Stimulated activated CD4-positive, alpha-beta T cell treated with anti-CD3 and anti-CD28 coated beads, TNF-alpha, amount 100 ng/mL, for 48 hours (primary cell): ENCODE results near the gene PLAAT2.
"Not testable (repeated sequence)": the region's sequence is repeated elsewhere in the genome, so short reads cannot be mapped to it uniquely, and the experiment has no call there.

Experiments
- DNase-seq, 3 donors: peaks; one replicate each; pipeline ENCODE4 v3.0.0-alpha.2; 2020; ENCODE audit warnings: low read depth in 3 of 3

Gene PLAAT2

DNA sequence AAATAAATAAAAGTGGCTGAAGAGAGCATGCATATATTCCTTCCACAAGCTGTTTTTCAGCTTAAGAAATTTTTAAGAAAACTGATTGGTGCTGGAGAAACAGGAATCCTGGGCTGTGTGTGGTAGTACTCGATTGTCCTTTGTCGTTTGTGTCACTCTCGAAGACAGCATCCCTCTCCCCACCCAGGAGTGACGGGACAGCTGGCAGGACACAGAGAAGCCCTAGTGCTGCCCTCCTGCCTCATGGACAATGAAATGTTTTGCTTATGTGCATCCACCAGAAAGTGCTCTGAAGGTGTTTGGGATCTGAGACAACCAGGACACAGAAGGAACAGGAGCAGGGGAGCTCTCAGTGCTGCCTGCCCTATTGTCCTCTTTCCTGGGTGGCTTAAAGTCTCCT, 13.8 kb downstream of the PLAAT2 start:
- no peak for DNase-seq

DNA sequence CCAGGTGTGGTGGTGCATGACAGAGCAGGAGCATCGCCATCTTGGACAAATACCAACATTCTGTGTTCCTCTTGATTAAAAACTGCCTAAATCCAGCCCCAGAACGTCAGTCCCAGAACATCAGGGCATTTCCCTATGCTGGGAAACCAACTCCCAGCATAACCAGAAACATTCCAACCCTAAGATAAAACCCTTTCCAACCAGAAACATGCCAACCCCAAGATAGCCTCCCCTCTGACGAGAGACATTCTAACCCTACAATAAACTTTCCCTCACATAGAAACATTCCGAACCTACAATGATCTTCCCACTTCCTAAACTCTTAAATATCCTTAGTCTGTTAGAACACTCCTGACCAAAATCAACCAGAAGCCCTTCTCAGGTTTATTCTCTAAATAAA, 15.0 kb downstream of the PLAAT2 start:
- no peak for DNase-seq

- DNase-seq, result no peak
Measured at GRCh38 chr11:63547061-63547460, 16.1 kb downstream of the PLAAT2 start.

- DNase-seq, result no peak
Measured at GRCh38 chr11:63543711-63544110, 19.5 kb downstream of the PLAAT2 start.

DNA sequence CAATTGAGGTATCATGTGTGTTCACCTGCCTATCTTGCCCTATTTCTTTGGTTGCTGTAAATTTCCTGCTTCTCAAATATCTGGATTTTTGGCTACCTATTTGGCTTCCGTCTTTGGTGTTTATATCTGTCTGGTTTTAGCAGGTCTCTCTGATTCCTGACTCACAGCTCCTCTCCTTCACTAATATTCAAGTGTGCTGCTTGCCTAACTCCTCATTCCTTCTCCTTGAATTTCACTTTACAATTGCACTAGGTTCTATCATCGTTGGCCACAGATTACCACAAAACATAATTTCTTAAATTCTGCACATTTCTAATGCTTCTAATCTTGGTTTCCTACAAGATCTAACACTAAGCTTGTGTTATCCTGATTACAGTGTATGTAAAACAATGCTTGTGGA, 20.7 kb downstream of the PLAAT2 start:
- not testable (repeated sequence) for DNase-seq

DNA sequence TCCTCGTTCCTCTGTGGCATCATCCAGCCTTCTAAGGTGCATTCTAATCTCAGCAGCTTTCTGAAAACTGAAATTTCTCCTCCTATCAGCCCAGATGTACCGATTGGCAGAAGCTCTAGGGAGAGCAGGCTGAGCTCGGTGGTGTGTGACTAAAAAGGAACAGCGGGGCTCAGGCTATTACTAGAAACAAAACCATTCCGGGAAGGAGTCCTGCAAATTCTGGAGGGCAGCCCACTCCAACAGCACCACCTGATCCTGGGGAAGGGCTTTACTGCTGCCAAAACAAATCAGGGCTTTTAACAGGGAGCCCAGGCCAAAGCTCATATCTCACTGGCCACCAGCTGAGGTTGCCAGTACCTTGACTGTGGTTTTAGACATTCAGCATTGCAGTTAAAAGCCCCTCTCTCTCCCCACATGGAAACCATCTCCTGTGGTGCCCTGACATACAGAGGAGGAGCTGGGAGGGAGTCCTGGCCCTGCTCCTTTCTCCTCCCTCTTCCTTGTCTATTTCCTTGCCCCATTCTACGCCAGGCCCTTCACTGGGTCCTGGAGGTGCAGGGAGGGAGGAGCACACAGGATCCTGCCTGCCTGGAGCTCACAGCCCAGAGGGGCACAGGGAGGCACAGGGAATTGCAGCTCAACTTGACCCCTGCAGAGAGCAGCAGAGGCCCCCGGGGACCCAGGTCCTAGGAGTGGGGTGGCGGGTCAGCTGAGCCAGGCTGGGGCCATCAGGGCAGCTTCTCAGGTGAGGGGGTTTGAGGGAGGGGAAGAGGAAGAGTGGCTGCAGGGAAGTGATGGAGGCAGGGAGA, 25.7 kb downstream of the PLAAT2 start:
- no peak for DNase-seq

- DNase-seq, result no peak
Measured at GRCh38 chr11:63536669-63537292, 26.4 kb downstream of the PLAAT2 start, which contains the start of gene PLAAT4. PLAAT4 (plus strand) TSS chr11:63536808; CDS start chr11:63536869, 61 bp downstream.

DNA sequence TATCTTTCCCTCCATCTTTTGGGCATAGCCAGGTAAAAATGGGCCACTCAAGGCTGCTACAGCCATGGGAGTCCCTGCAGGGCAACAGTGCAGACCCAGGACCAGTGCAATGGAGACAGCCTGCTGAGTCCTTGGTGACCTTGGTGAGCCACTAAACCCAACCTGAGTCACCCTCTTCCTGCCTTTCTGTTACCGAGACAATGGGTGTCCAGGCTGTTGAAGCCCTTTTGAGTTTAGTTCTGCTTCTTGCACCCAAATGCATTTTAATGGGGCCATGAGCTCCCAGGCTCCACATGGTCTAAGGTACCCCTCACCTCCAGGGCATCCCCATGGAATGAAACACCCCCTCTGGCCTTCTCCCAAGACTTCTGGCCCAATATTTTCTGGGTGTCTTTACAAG, 27.4 kb downstream of the PLAAT2 start:
- DNase-seq, result no peak

DNA sequence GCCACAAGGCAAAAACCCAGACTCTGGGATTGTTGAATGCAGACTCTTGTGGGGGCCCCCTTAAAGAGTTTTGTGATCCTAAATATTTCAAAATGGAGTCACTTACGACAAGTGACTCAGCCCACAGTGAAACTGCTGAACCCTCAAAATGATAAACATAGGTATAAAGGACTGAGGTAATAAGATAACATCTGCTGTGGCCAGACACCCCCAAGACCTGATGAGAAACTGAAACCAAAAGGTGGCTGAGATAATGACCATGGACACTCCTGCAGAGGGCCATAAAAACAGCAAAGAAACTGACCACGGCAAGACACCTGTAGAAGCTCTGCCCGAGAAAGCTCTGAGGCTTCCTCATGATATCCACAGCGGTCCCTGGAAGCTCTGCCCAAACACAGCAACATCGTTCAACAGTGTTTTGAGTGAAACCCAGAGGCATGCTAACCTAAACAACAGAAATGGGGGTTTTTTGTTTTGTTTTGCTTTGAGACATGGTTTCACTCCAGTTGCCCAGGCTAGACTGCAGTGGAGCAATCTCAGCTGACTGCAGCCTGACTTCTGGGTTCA, 28.2 kb downstream of the PLAAT2 start:
- DNase-seq, result no peak

GRCh38 chr11:63534076-63534475, 29.1 kb downstream of the PLAAT2 start:
- DNase-seq, result no peak

- DNase-seq, result no peak
Measured at GRCh38 chr11:63532799-63533475, 30.2 kb downstream of the PLAAT2 start.

GRCh38 chr11:63532117-63532516, 31.1 kb downstream of the PLAAT2 start:
- no peak for DNase-seq

GRCh38 chr11:63531074-63531792, 31.9 kb downstream of the PLAAT2 start:
- DNase-seq, result not testable (repeated sequence)

DNA sequence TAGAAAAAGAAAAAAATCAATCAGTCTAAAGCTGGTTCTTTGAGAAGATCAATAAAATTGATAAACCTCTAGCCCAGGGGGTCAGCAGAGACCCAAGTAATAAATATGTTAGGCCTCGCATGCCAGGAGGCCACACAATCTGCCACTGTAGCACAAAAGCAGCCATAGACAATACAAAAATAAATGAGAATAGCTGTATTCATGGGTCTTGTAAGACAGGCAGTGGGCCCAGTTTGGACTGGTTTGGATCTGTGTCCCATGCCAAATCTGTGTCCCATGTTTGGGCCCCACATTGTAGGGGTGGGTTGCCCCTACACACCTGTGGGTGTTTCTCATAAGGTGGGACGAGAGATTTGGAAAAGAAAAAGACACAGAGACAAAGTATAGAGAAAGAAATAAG, 33.2 kb downstream of the PLAAT2 start:
- DNase-seq, result no peak

DNA sequence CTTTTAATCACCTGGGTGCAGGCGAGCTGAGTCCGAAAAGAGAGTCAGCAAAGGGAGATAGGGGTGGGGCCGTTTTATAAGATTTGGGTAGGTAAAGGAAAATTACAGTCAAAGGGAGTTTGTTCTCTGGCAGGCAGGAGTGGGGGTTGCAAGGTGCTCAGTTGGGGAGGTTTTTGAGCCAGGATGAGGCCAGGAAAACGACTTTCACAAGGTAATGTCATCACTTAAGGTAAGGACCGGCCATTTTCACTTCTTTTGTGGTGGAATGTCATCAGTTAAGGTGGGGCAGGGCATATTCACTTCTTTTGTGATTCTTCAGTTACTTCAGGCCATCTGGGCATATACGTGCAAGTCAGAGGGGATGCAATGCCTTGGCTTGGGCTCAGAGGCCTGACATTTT, 33.8 kb downstream of the PLAAT2 start:
- DNase-seq, result not testable (repeated sequence)

GRCh38 chr11:63528729-63529278, 34.4 kb downstream of the PLAAT2 start:
- not testable (repeated sequence) for DNase-seq

- DNase-seq, result not testable (repeated sequence)
Measured at GRCh38 chr11:63528156-63528555, 35.0 kb downstream of the PLAAT2 start.

- no peak for DNase-seq
Measured at GRCh38 chr11:63527667-63528066, 35.5 kb downstream of the PLAAT2 start.

- DNase-seq, result no peak
Measured at GRCh38 chr11:63523151-63523550, 40.0 kb downstream of the PLAAT2 start.

GRCh38 chr11:63521896-63522295, 41.3 kb downstream of the PLAAT2 start:
- DNase-seq, result no peak

GRCh38 chr11:63520606-63521170, 42.5 kb downstream of the PLAAT2 start:
- no peak for DNase-seq
